ENCODE data around the gene HS6ST3.
A peak's percentile ranks its signal among the peaks of the same experiment; 100 is the strongest.
"Not testable (repeated sequence)": the region's sequence is repeated elsewhere in the genome, so short reads cannot be mapped to it uniquely, and the experiment has no call there.

HS6ST3 gene

DNA sequence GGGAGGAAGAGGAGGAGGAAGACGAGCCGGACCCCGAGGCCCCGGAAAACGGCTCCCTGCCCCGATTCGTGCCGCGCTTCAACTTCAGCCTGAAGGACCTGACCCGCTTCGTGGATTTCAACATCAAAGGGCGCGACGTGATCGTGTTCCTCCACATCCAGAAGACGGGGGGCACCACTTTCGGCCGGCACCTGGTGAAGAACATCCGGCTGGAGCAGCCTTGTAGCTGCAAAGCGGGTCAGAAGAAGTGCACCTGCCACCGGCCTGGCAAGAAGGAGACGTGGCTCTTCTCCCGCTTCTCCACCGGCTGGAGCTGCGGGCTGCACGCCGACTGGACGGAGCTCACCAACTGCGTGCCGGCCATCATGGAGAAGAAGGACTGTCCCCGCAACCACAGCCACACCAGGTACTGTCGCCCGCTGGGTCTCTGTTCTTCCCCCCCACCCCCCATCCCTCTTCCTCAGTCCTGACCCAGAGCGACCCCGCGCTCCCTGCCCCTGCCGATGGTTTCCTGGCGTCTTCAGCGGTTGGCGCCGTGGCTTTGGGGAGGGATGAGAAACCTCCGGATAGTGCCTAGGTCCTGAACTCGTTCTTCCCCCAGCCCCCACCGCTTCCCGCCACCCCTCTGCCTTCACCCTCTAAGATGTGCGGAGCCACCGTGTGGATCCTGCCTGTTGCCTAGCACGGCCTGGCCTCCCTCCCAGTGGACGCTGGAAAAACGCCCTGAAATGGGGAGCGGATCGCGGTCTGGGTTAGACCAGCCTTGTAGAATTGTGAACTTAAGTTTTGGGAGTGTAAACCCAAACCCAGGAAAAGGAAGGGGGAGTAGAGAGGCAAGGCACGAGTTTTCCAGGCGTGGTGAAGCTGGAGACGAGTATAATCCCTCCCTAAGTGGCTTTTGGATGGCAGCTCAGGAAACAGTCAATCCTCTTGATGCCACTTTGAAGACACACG, 1.5 kb downstream of the HS6ST3 start:
- no peak overlapping the region; the same call in 1 of the 2 replicates for H3K9ac ChIP-seq (ENCODE audit: low read depth, low read length)
- WGBS, result under 1% methylated on average over 57 of the region's 57 CpGs
- H3K27me3 ChIP-seq (ENCODE audit: insufficient read depth, low read length), result peaks cover 82% of the 10 kb centered on the region
- H3K9me3 ChIP-seq (ENCODE audit: insufficient read depth, low read depth, low read length), result no peaks in the 10 kb centered on the region
- no peaks in the 10 kb centered on the region for H3K36me3 ChIP-seq (ENCODE audit: insufficient read depth, low read length)
- no peak overlapping the region for H3K27ac ChIP-seq (ENCODE audit: low read depth, low read length)
- H3K4me3 ChIP-seq (ENCODE audit: low read length), result peak overlapping the region; percentile 56
- H3K4me1 ChIP-seq (ENCODE audit: insufficient read depth, low read length), result peaks cover 3% of the 10 kb centered on the region; the same call in 1 of the 2 replicates

DNA sequence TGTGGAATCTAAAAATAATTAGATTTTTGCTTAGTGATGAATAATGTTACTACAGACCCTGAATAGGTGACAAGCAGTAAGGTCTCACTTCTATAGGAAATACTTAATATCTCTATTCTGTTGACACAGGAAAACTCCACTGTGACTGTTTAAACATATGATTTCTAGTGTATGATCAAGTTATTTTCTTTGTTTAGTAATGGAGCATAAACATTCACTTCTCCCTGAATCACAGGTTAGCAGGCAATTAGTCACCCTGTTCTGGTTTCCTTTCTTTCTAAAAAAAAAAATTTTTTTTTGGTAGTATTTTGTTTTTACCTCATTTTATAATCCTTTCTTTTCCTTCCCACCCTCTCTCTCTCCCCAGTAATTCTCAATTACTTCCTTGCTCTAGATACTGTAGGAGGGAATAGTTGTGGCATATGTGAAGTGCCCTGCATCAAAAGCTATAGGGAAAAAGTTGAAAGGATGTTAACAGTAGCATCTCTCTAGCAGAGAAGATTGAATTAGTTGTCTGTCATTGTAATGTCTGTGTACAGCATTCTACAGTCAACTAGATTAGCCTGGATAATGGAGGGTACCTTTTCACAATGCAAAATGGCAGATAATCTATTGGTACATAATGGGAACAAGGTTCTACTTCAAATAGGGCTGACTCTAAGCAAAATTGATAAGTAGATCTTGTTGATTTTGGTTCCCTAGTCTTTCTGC, 3.5 kb downstream of the HS6ST3 start:
- H3K36me3 ChIP-seq (ENCODE audit: insufficient read depth, low read length), result no peaks in the 10 kb centered on the region
- peaks cover 3% of the 10 kb centered on the region; the same call in 1 of the 2 replicates for H3K4me1 ChIP-seq (ENCODE audit: insufficient read depth, low read length)
- no peak overlapping the region for H3K9ac ChIP-seq (ENCODE audit: low read depth, low read length)
- no peak overlapping the region for H3K4me3 ChIP-seq (ENCODE audit: low read length)
- peaks cover 64% of the 10 kb centered on the region for H3K27me3 ChIP-seq (ENCODE audit: insufficient read depth, low read length)
- H3K27ac ChIP-seq (ENCODE audit: low read depth, low read length), result no peak overlapping the region
- no peaks in the 10 kb centered on the region for H3K9me3 ChIP-seq (ENCODE audit: insufficient read depth, low read depth, low read length)

DNA sequence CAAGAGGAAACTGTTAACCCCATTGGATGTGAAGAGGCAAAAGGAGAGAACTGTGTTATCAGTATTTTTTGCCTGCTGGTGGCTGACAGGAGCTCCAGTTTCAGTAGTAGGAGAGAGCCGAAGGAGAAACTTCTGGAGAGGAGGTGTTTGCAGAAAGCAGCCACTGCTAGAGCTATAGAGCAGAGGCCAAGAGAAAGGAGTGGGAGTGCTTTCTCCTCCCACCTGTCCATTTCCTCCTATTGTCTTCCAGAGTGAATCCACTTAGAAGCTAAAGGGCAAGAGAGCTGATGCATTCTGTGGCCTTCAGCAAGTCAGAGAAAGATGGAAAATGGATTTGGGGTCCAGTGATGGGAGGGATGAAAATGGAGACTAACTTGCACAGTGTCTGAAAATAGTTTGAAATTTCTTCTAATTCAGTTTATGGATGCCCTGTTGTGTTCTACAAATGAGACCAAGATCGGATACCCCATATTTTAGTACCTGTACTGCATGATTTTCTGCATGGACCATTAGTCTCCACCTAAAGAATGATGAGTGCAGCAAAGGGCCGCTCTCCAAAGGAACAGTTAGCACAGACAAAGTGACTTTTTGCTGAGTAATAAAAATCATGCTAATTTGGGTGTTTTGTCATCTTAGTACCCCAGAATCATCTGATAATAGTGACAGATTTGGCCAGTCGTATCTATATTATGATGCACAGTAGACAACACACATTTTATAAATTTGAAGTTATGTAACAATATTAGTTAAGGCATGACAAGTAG, 10.7 kb downstream of the HS6ST3 start:
- 85% methylated on average over 3 of the region's 4 CpGs for WGBS
- Histone ChIP-seq H3K36me3 (ENCODE audit: insufficient read depth, low read length) (no peaks in the 10 kb centered on the region), H3K27me3 (ENCODE audit: insufficient read depth, low read length) (no peaks in the 10 kb centered on the region), H3K9me3 (ENCODE audit: insufficient read depth, low read depth, low read length) (no peaks in the 10 kb centered on the region), H3K27ac (ENCODE audit: low read depth, low read length) (no peak overlapping the region), H3K4me1 (ENCODE audit: insufficient read depth, low read length) (0 out of 2 replicates have a peak, but pooled peaks cover 12% of the 10 kb centered on the region), H3K4me3 (ENCODE audit: low read length) (no peak overlapping the region), H3K9ac (ENCODE audit: low read depth, low read length) (no peak overlapping the region)

DNA sequence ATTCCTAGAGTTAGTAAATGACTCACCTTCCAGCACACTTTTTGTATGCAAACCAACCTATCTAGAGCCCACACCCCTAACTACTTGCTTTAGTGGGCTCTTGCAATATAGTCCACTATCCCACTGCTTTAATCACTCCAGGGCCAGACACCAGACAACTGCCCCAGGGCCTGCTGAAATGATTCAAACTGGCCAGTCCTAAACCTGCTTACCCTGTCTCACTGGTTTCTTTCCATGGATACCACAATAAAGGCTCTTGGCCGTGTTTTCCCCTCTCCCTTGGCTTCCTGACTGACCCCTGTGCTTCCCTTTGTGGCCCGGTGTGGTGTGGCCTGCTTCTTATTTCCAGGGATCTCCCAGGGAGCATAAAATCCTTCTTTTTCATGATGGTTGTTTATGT, 14.6 kb downstream of the HS6ST3 start:
- Histone ChIP-seq H3K27me3 (ENCODE audit: insufficient read depth, low read length) (no peaks in the 10 kb centered on the region), H3K9me3 (ENCODE audit: insufficient read depth, low read depth, low read length) (peaks cover 20% of the 10 kb centered on the region), H3K9ac (ENCODE audit: low read depth, low read length) (no peak overlapping the region), H3K36me3 (ENCODE audit: insufficient read depth, low read length) (no peaks in the 10 kb centered on the region), H3K27ac (ENCODE audit: low read depth, low read length) (no peak overlapping the region), H3K4me3 (ENCODE audit: low read length) (no peak overlapping the region), H3K4me1 (ENCODE audit: insufficient read depth, low read length) (0 out of 2 replicates have a peak, but pooled peaks cover 12% of the 10 kb centered on the region)
- WGBS, result 60% methylated on average over 2 of the region's 2 CpGs

DNA sequence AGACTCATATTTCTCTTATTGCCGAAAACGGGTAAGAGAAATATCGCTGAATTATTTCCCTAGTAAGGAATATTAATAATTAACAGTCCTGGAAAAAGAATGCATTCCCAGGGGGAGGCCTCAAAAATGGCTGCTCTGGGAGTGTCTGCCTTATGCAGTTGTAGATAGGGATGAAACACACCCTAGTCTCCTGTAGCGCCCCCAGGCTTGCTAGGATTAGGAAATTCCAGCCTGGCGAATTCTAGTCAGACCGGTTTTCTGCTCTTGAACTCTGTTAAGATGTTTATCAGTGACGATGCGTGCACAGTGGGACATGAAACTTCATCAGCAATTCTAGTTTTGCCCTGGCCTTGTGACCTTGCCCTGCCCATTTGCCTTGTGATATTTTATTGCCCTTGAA, 18.2 kb downstream of the HS6ST3 start:
- not testable (repeated sequence) for H3K27me3 ChIP-seq (ENCODE audit: insufficient read depth, low read length); H3K27ac ChIP-seq (ENCODE audit: low read depth, low read length); H3K9ac ChIP-seq (ENCODE audit: low read depth, low read length); H3K36me3 ChIP-seq (ENCODE audit: insufficient read depth, low read length); H3K4me3 ChIP-seq (ENCODE audit: low read length); H3K4me1 ChIP-seq (ENCODE audit: insufficient read depth, low read length)
- H3K9me3 ChIP-seq (ENCODE audit: insufficient read depth, low read depth, low read length), result peaks cover 22% of the 10 kb centered on the region
- 96% methylated on average over 8 of the region's 8 CpGs for WGBS

DNA sequence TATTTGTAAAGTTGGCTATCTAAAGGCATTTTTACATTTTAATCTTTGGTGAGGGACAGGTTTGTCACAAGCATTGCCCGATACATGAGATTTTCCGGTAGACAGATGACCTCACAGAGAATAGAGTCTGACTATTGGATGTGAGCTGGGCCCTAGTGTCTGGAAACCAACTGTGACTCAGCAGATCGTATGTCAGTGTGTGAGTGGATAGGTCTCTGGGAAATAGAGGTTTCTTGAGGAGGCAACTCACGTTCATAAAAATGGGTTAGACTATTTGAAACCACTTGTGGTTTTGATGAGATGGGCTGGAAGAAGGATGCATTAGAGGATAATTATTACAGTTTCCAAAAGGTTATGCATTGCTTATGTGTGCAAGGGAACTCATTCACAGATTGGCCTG, 19.2 kb downstream of the HS6ST3 start:
- H3K27me3 ChIP-seq (ENCODE audit: insufficient read depth, low read length), result no peaks in the 10 kb centered on the region
- 0 out of 2 replicates have a peak, but pooled peaks cover 5% of the 10 kb centered on the region for H3K4me1 ChIP-seq (ENCODE audit: insufficient read depth, low read length)
- WGBS, result 96% methylated on average over 4 of the region's 4 CpGs
- H3K4me3 ChIP-seq (ENCODE audit: low read length), result no peak overlapping the region
- no peak overlapping the region for H3K27ac ChIP-seq (ENCODE audit: low read depth, low read length)
- peaks cover 22% of the 10 kb centered on the region for H3K9me3 ChIP-seq (ENCODE audit: insufficient read depth, low read depth, low read length)
- no peak overlapping the region for H3K9ac ChIP-seq (ENCODE audit: low read depth, low read length)
- no peaks in the 10 kb centered on the region for H3K36me3 ChIP-seq (ENCODE audit: insufficient read depth, low read length)

DNA sequence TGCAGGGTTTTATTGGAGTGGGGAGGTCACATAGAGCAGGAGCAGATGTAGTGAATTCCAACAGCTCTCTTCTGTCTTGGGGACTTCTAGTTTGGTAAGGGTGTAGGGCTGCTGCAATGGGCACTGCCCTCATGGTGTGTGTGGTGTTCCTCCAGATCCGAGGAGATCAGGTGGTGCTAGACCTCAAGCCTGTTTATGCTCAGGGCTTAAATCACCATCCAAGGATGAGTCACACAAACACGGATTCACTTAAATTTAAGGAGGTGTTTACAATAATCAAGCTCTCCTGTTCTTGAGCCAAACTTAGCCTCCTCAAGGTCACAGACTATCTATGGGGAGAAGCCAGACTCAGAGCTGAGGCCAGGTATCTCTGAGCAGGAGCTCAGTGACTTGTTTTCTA, 23.0 kb downstream of the HS6ST3 start:
- no peak overlapping the region for H3K27ac ChIP-seq (ENCODE audit: low read depth, low read length)
- no peaks in the 10 kb centered on the region for H3K4me1 ChIP-seq (ENCODE audit: insufficient read depth, low read length)
- H3K36me3 ChIP-seq (ENCODE audit: insufficient read depth, low read length), result no peaks in the 10 kb centered on the region
- H3K27me3 ChIP-seq (ENCODE audit: insufficient read depth, low read length), result no peaks in the 10 kb centered on the region
- H3K9me3 ChIP-seq (ENCODE audit: insufficient read depth, low read depth, low read length), result peaks cover 13% of the 10 kb centered on the region
- H3K4me3 ChIP-seq (ENCODE audit: low read length), result no peak overlapping the region
- no peak overlapping the region for H3K9ac ChIP-seq (ENCODE audit: low read depth, low read length)
- 80% methylated on average over 2 of the region's 2 CpGs for WGBS

DNA sequence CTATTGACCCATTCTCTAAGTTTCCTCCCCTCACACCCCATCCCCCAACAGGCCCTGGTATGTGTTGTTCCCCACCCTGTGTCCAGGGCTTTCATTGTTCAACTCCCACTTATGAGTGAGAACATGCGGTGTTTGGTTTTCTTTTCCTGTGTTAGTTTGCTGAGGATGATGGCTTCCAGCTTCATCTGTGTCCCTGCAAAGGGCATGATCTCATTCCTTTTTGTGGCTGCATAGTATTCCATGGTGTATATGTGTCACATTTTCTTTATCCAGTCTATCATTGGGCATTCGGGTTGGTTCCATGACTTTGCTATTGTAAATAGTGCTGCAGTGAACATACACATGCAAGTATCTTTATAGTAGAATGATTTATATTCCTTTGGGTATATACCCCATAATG, 25.5 kb downstream of the HS6ST3 start:
- H3K36me3 ChIP-seq (ENCODE audit: insufficient read depth, low read length); H3K27me3 ChIP-seq (ENCODE audit: insufficient read depth, low read length); H3K4me1 ChIP-seq (ENCODE audit: insufficient read depth, low read length); H3K9me3 ChIP-seq (ENCODE audit: insufficient read depth, low read depth, low read length); H3K27ac ChIP-seq (ENCODE audit: low read depth, low read length); H3K4me3 ChIP-seq (ENCODE audit: low read length); H3K9ac ChIP-seq (ENCODE audit: low read depth, low read length): not testable (repeated sequence)
- WGBS, result 100% methylated on average over 1 of the region's 2 CpGs

DNA sequence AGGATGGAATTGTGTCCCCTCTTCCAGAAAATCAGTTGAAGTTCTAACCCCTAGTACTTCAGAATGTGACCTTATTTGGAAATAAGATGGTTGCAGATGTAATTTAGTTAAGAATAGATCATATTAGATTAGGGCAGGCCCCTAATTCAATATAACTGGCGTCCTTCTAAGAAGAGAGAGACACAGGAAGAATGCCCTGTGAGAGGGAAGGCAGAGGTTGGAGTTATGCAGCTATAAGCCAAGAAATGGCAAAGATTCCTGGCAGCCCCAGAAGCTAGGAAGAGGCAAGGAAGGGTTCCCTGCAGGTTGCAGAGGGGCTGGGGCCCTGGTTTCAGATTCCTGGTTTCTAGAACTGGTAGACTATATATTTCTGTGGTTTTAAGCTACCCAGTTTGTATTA, 30.0 kb downstream of the HS6ST3 start:
- H3K9ac ChIP-seq (ENCODE audit: low read depth, low read length), result no peak overlapping the region
- WGBS, result 88% methylated on average over 1 of the region's 1 CpG

DNA sequence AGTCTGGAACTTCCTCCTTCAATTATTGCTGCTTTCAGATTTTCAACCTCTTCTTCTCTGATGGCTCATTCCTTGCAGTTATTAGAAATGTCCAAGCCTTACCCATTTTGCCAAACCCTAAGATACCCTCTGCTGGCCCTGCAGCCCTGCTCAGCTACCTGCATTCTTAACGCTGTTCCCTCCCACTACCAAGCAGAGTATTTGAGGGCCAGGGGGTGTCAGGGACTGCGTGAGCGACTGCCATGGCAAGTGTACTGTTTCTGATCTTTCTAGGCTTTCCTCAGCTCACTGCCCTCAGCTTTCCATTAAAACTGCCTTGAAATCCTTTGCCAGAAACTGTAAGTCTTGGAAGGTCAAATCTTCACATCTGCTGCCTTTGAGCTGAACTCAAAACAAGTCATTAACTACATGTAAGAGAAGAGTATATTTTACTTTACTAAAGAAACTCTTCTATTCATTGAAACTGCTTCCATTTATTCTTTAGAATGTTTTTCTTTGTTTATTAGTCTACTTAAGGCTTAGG, 41.0 kb downstream of the HS6ST3 start:
- no peak overlapping the region for H3K9ac ChIP-seq (ENCODE audit: low read depth, low read length)
- 57% methylated on average over 3 of the region's 3 CpGs for WGBS
- H3K9me3 ChIP-seq (ENCODE audit: insufficient read depth, low read depth, low read length), result no peaks in the 10 kb centered on the region
- no peak overlapping the region for H3K27ac ChIP-seq (ENCODE audit: low read depth, low read length)
- no peaks in the 10 kb centered on the region for H3K36me3 ChIP-seq (ENCODE audit: insufficient read depth, low read length)
- H3K4me3 ChIP-seq (ENCODE audit: low read length), result no peak overlapping the region
- no peaks in the 10 kb centered on the region for H3K27me3 ChIP-seq (ENCODE audit: insufficient read depth, low read length)
- no peaks in the 10 kb centered on the region for H3K4me1 ChIP-seq (ENCODE audit: insufficient read depth, low read length)

More for the DNA sequence above, 30.0 kb downstream of the HS6ST3 start:
- Histone ChIP-seq H3K36me3 (ENCODE audit: insufficient read depth, low read length) (no peaks in the 10 kb centered on the region), H3K9me3 (ENCODE audit: insufficient read depth, low read depth, low read length) (no peaks in the 10 kb centered on the region), H3K27ac (ENCODE audit: low read depth, low read length) (no peak overlapping the region), H3K4me3 (ENCODE audit: low read length) (no peak overlapping the region), H3K4me1 (ENCODE audit: insufficient read depth, low read length) (peaks cover 7% of the 10 kb centered on the region; the same call in 1 of the 2 replicates), H3K27me3 (ENCODE audit: insufficient read depth, low read length) (no peaks in the 10 kb centered on the region)
